Activated gamma-delta T cell treated with anti-CD3 and anti-CD28 coated beads, Interleukin-2, amount 50 U/mL, for 16 hours (primary cell): ENCODE data around the gene TMCO5A.
"Not testable (repeated sequence)": the region's sequence is repeated elsewhere in the genome, so short reads cannot be mapped to it uniquely, and the experiment has no call there.

ENCODE experiments used
- DNase-seq: peaks from one replicate; pipeline ENCODE4 v3.0.0-alpha.2; 2020; ENCODE audit warnings: low read depth

TMCO5A gene

GRCh38 chr15:37934340-37934739 lies at the start of gene TMCO5A:
Gene TMCO5A, plus strand, starts transcription at chr15:37934640. Its CDS starts 1,684 bp downstream, at chr15:37936324.
- DNase-seq, result no peak

GRCh38 chr15:37885651-37886050 lies 48.8 kb upstream of the TMCO5A start:
- DNase-seq, result no peak

- no peak for DNase-seq
Measured at GRCh38 chr15:37888356-37888755, 46.1 kb upstream of the TMCO5A start.

GRCh38 chr15:37891766-37892368 lies 42.6 kb upstream of the TMCO5A start:
- no peak for DNase-seq

GRCh38 chr15:37893309-37893708 lies 41.1 kb upstream of the TMCO5A start:
- DNase-seq, result no peak

- no peak for DNase-seq
Measured at GRCh38 chr15:37898362-37898761, 36.1 kb upstream of the TMCO5A start.

GRCh38 chr15:37900326-37901221 lies 33.9 kb upstream of the TMCO5A start:
- DNase-seq, result no peak

GRCh38 chr15:37902126-37902525 lies 32.3 kb upstream of the TMCO5A start:
- no peak for DNase-seq

GRCh38 chr15:37903919-37904625 lies 30.4 kb upstream of the TMCO5A start:
- DNase-seq, result no peak

- no peak for DNase-seq
Measured at GRCh38 chr15:37907136-37907535, 27.3 kb upstream of the TMCO5A start.

GRCh38 chr15:37921527-37922385 lies 12.7 kb upstream of the TMCO5A start:
- DNase-seq, result no peak

- no peak for DNase-seq
Measured at GRCh38 chr15:37926136-37926535, 8.3 kb upstream of the TMCO5A start.

GRCh38 chr15:37929238-37929637 lies 5.2 kb upstream of the TMCO5A start:
- no peak for DNase-seq

- no peak for DNase-seq
Measured at GRCh38 chr15:37931321-37931720, 3.1 kb upstream of the TMCO5A start.

- no peak for DNase-seq
Measured at GRCh38 chr15:37931868-37932267, 2.6 kb upstream of the TMCO5A start.

GRCh38 chr15:37932549-37932948 lies 1.9 kb upstream of the TMCO5A start:
- DNase-seq, result no peak

GRCh38 chr15:37933666-37934065 lies 774 bp upstream of the TMCO5A start:
- DNase-seq, result no peak

GRCh38 chr15:37940876-37941275 lies 6.4 kb downstream of the TMCO5A start:
- DNase-seq, result no peak

- DNase-seq, result no peak
Measured at GRCh38 chr15:37941779-37942178, 7.3 kb downstream of the TMCO5A start.

- no peak for DNase-seq
Measured at GRCh38 chr15:37951999-37952398, 17.6 kb downstream of the TMCO5A start.

GRCh38 chr15:37960742-37961141 lies 26.3 kb downstream of the TMCO5A start:
- DNase-seq, result not testable (repeated sequence)

GRCh38 chr15:37967788-37968187 lies 33.3 kb downstream of the TMCO5A start:
- no peak for DNase-seq
